CD8-positive, alpha-beta memory T cell (primary cell): ENCODE results near the gene PIK3R5. TPM values are rescaled to one million over a fixed set of nuclear protein-coding genes. Genes with fewer than 3 reads are reported as not detected.
A peak's percentile ranks its signal among the peaks of the same experiment; 100 is the strongest.

Experiments used
- CTCF ChIA-PET: fragments of 350-600 bp; sonication (Branson Sonifier 250); formaldehyde crosslinking; loops from one replicate; lab custom pipeline; 2021; ENCODE audit warnings: antibody characterized with exemption; lab: Charles Lee
- POLR2A ChIA-PET: fragments of 350-600 bp; sonication (Branson Sonifier 250); formaldehyde crosslinking; loops from one replicate; lab custom pipeline; 2021; ENCODE audit warnings: antibody characterized with exemption; lab: Charles Lee
- DNase-seq, 5 donors: peaks; one replicate each; pipeline versions ENCODE4 v3.0.0 to v3.0.0-alpha.2; 2020 to 2022; ENCODE audit warnings: mixed read lengths in 1 of 5
- H3K27ac ChIP-seq: one replicate; pipeline ENCODE4 v1.7.0; 2013; ENCODE audit warnings: low read depth, mild to moderate bottlenecking, low read length, moderate library complexity
- H3K27me3 ChIP-seq: 2 replicates; pipeline ENCODE4 v1.7.0; 2013; ENCODE audit warnings: low read length, mild to moderate bottlenecking; ENCODE audit not compliant: insufficient read depth, poor library complexity, severe bottlenecking
- H3K36me3 ChIP-seq: 2 replicates; pipeline ENCODE4 v1.7.0; 2013; ENCODE audit warnings: mild to moderate bottlenecking, low read length, moderate library complexity; ENCODE audit not compliant: insufficient read depth
- H3K4me1 ChIP-seq: 2 replicates; pipeline ENCODE4 v1.7.0; 2013; ENCODE audit warnings: mild to moderate bottlenecking, low read length, moderate library complexity; ENCODE audit not compliant: insufficient read depth
- H3K4me3 ChIP-seq: 2 replicates; pipeline ENCODE4 v1.7.0; 2013; ENCODE audit warnings: mild to moderate bottlenecking, low read length
- H3K9me3 ChIP-seq: 2 replicates; pipeline ENCODE4 v1.7.0; 2013; ENCODE audit warnings: mild to moderate bottlenecking, low read length
- H3K27ac Mint-ChIP-seq, 8 donors: one replicate each; pipeline ENCODE4 v1.8.0; 2020 to 2021; ENCODE audit warnings: mixed read lengths in 8 of 8, mild to moderate bottlenecking in 6 of 8, inconsistent platforms in 3 of 8, moderate library complexity in 3 of 8
- H3K27me3 Mint-ChIP-seq, 2 donors: one replicate each; pipeline ENCODE4 v1.8.0; 2020 to 2021; ENCODE audit warnings: mixed read lengths in 2 of 2, mild to moderate bottlenecking in 1 of 2, moderate library complexity in 1 of 2
- H3K36me3 Mint-ChIP-seq, 3 donors: one replicate each; pipeline ENCODE4 v1.8.0; 2020 to 2021; ENCODE audit warnings: mixed read lengths in 3 of 3, inconsistent platforms in 1 of 3, mild to moderate bottlenecking in 1 of 3
- H3K4me1 Mint-ChIP-seq, 3 donors: one replicate each; pipeline ENCODE4 v1.8.0; 2020 to 2021; ENCODE audit warnings: mixed read lengths in 3 of 3, inconsistent platforms in 1 of 3, mild to moderate bottlenecking in 1 of 3
- H3K4me3 Mint-ChIP-seq, 7 donors: one replicate each; pipeline ENCODE4 v1.8.0; 2020 to 2021; ENCODE audit warnings: mixed read lengths in 7 of 7, mild to moderate bottlenecking in 6 of 7, moderate library complexity in 4 of 7, inconsistent platforms in 2 of 7
- H3K9me3 Mint-ChIP-seq, 5 donors: one replicate each; pipeline ENCODE4 v1.8.0; 2020 to 2022; ENCODE audit warnings: mixed read lengths in 5 of 5, mild to moderate bottlenecking in 3 of 5, moderate library complexity in 2 of 5, inconsistent platforms in 1 of 5
- polyA plus RNA-seq: library from polyadenylated mRNA; unstranded; fragments of 300-500 nt; fragmentation: Illumina TruSeq; gene quantifications from one replicate; pipeline ENCODE4 v1.2.3, GENCODE V29; 2021
- total RNA-seq, 2 experiments: library from RNA; stranded (reverse); gene quantifications; one replicate each; pipeline ENCODE4 v1.2.3, GENCODE V29; 2021

Gene PIK3R5
- total and polyA plus RNA-seq, 3 experiments from 2014 or later, result 28.6 to 71.6 (median 30.2) TPM

DNA sequence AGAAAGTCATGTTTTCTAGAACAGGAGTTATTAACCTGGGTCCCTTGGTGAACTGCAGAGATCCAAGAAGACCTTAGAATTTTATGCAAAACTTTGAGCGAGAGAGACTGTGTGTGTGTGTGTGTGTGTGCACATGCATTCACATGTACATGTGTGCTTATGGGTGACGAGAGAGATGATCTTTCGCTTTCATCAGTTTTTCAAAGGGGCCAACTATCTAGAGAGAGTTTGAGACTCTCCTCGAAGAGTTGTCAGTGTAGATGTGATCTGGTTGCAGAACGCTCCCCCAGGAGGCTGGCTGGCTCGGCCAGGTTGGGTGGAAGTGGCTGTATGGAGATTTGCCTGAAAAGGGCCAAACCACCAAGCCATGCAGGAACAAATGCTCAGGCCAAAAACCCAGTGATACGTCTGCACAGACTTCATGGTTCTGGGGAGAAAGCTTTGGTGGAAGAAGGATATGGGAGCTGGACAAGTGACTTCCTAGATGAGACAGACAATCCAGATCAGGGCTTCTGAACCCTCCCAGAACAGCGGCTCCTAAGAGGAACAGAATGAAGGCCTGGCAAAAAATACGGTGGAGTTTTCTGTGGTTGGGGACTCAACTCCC, 6.1 kb downstream of the PIK3R5 start:
- peak overlapping the region; percentile 61 to 82 (median 78) for H3K4me3 Mint-ChIP-seq
- Histone ChIP-seq H3K36me3 (peaks cover 10% of the 10 kb centered on the region), H3K27me3 (no peaks in the 10 kb centered on the region), H3K4me1 (peaks cover 98% of the 10 kb centered on the region), H3K27ac (peak overlapping the region; percentile 6), H3K4me3 (no peak overlapping the region), H3K9me3 (no peaks in the 10 kb centered on the region)
- H3K27me3 Mint-ChIP-seq, result no peaks in the 10 kb centered on the region
- peaks cover 20 to 66% (median 38%) of the 10 kb centered on the region in 3 donors for H3K36me3 Mint-ChIP-seq
- H3K9me3 Mint-ChIP-seq, result no peaks in the 10 kb centered on the region
- CTCF ChIA-PET, result interaction anchor here (1.2 kb wide), 1 partner anchor 18 kb away, joined by 3 read pairs; no protein-coding TSS in a partner anchor
- no peak for DNase-seq
- H3K4me1 Mint-ChIP-seq, result peaks cover 92 to 98% (median 96%) of the 10 kb centered on the region in 3 donors
- POLR2A ChIA-PET, result interaction anchor here (1.3 kb wide), 1 partner anchor 19 kb away, joined by 6 read pairs; no protein-coding TSS in a partner anchor
- peak overlapping the region; percentile 86 to 99 (median 96) for H3K27ac Mint-ChIP-seq

DNA sequence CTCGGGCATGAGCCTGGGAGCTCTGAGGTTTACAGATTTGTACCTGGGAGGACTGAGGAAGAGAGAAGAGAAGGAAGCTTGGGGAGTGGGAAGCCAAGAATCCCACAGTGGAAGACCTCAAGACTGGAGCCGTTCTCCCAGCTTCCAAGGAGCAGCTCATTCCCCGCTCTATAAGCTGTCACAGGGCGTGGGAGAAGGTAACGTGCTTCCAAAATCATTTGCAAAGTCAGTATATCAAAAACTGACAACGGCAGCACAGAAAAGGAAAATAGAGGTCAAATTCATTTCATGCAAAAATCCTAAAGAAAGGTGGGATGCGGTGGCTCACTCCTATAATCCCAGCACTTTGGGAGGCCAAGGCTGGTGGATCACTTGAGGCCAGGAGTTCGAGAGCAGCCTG, 7.8 kb downstream of the PIK3R5 start:
- peaks cover 18 to 62% (median 31%) of the 10 kb centered on the region in 3 donors for H3K36me3 Mint-ChIP-seq
- no peaks in the 10 kb centered on the region for H3K9me3 Mint-ChIP-seq
- no peaks in the 10 kb centered on the region for H3K27me3 ChIP-seq
- DNase-seq, result no peak
- ChIA-PET POLR2A (interaction anchor here (1.8 kb wide), 1 partner anchor 16 kb away, joined by 4 read pairs; no protein-coding TSS in a partner anchor), CTCF (no interaction called here)
- no peak overlapping the region for H3K27ac ChIP-seq
- peaks cover 10% of the 10 kb centered on the region for H3K36me3 ChIP-seq
- H3K4me1 Mint-ChIP-seq, result peaks cover 96 to 100% (median 99%) of the 10 kb centered on the region in 3 donors
- H3K4me3 ChIP-seq, result no peak overlapping the region
- H3K9me3 ChIP-seq, result no peaks in the 10 kb centered on the region
- peak overlapping the region; percentile 92 to 99 (median 98) for H3K27ac Mint-ChIP-seq
- H3K4me3 Mint-ChIP-seq, result peak overlapping the region; percentile 46 to 86 (median 75)
- no peaks in the 10 kb centered on the region for H3K27me3 Mint-ChIP-seq
- peaks cover 98% of the 10 kb centered on the region for H3K4me1 ChIP-seq

DNA sequence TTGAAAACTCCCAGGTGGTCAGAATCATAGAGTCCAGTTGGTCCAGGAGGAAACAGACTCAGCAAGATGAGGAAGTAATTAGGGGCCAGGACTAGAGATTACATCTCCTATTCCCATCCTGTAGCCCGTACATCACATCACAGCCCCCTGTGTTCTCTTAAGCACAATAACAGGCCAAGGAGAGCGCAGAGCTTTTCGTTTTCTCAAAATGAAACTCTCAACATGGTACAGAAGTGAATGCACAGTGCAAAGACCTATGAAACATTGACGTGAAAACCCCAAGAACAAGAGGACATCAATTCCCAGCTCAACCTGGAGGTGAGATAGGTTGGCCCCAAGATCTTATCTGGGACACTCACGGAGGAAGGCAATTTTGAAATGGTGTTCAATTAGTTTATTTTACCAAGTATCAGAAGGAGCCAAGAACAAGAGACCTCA, 9.0 kb downstream of the PIK3R5 start:
- H3K36me3 ChIP-seq, result peaks cover 10% of the 10 kb centered on the region
- no peak overlapping the region for H3K27ac ChIP-seq
- H3K4me3 ChIP-seq, result no peak overlapping the region
- no peaks in the 10 kb centered on the region for H3K27me3 ChIP-seq
- Mint-ChIP-seq H3K27ac (peak overlapping the region; percentile 92 to 99 (median 98)), H3K36me3 (peaks cover 26 to 62% (median 33%) of the 10 kb centered on the region in 3 donors), H3K27me3 (no peaks in the 10 kb centered on the region), H3K4me1 (peaks cover 96 to 100% (median 99%) of the 10 kb centered on the region in 3 donors), H3K9me3 (no peaks in the 10 kb centered on the region), H3K4me3 (peak overlapping the region; percentile 42 to 91 (median 58))
- ChIA-PET POLR2A (interaction anchor here (1.8 kb wide), 1 partner anchor 14 kb away, joined by 4 read pairs; no protein-coding TSS in a partner anchor), CTCF (interaction anchor here (1.2 to 1.7 kb wide), 2 partner anchors 16 to 37 kb away, joined by 3 read pairs; no protein-coding TSS in a partner anchor)
- H3K9me3 ChIP-seq, result no peaks in the 10 kb centered on the region
- peaks cover 98% of the 10 kb centered on the region for H3K4me1 ChIP-seq
- DNase-seq, result no peak

DNA sequence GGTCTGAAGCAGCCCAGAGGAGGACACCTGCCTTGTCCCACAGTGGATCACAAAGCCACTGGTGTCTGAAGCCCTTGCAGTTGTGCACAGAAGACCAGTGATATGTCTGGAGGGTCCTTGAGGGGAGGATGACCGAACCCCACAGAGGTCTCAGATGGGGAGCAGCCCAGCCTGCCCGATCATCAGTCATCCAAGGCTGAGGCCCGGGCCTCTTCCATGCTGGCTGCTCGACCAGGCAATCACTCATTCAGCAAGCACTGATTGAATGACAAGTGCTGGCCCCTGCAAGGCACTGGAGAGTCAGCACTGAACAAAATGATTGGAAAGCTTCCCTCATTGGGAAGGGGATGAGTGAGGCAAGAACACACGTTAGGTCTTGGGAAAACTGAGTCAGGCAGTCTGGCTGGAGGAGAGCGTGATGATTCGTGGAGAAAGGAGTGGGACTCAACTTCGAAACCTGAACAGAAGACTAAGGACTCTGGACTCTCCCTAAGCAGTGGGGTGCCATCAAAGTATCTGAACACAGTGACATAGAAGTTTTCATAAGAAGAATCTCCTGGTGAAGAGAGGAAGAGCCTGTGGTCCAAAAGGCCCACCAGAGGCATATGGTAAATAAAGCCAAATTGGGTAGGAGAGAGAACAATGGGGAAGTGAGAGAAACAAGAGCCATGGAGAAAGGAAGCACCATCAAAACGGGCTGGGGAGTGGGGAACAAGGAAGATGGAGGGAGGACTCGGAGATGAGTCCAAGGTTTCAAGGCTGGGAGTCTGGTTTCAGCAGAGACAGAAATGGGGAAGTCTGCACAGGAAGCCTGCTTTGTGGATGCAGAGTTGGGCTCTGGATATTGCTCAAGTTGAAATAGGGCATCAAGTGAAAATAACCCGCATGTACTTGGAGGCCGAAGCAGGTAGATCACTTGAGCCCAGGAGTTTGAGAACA, 10.2 kb downstream of the PIK3R5 start:
- Mint-ChIP-seq H3K27ac (peak overlapping the region; percentile 92 to 99 (median 99)), H3K36me3 (peaks cover 29 to 65% (median 37%) of the 10 kb centered on the region in 3 donors), H3K4me1 (peaks cover 100% of the 10 kb centered on the region in 3 donors), H3K4me3 (peak overlapping the region; percentile 66 to 91 (median 85)), H3K9me3 (no peaks in the 10 kb centered on the region), H3K27me3 (no peaks in the 10 kb centered on the region)
- Histone ChIP-seq H3K4me1 (peaks cover 96% of the 10 kb centered on the region), H3K27ac (peak overlapping the region; percentile 39), H3K27me3 (no peaks in the 10 kb centered on the region), H3K36me3 (peaks cover 10% of the 10 kb centered on the region), H3K4me3 (no peak overlapping the region), H3K9me3 (no peaks in the 10 kb centered on the region)
- no peak for DNase-seq
- CTCF ChIA-PET, result interaction anchor here (1.2 to 1.5 kb wide), 5 partner anchors 10 to 43 kb away, joined by 3 to 9 read pairs (median 4); partner anchors contain the start of gene PIK3R5
- POLR2A ChIA-PET, result interaction anchor here (1.5 to 3.1 kb wide), 3 partner anchors 9 to 56 kb away, joined by 3 to 44 read pairs (median 22); partner anchors contain the start of gene PIK3R5

DNA sequence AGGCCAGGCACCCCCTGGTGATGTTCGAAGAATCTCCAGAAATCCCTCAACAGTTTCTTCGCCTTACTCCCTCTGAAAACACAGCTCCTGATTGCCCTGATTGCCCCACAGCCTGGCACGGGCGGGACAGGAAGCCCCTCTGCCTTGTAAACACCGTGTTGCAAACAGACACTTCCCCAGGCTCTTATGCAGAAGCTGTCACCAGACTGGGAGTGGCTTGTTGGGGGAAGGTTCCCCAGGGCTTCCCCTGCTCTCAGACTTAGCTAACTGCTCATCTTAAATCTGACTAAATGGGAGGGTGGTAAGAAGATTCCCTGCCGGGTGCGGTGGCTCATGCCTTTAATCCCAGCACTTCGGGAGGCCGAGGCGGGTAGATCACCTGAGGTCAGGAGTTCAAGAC, 11.2 kb downstream of the PIK3R5 start:
- ChIA-PET CTCF (interaction anchor here (1.2 to 2.3 kb wide), 7 partner anchors 9 to 54 kb away, joined by 3 to 12 read pairs (median 7); partner anchors contain the start of gene PIK3R5), POLR2A (interaction anchor here (0.7 to 3.1 kb wide), 6 partner anchors 10 to 55 kb away, joined by 3 to 44 read pairs (median 3); partner anchors contain the start of gene PIK3R5)
- peak; percentile 74 to 90 (median 81) for DNase-seq
- Mint-ChIP-seq H3K4me3 (peak overlapping the region; percentile 61 to 91 (median 85)), H3K27ac (peak overlapping the region; percentile 92 to 99 (median 99)), H3K36me3 (peaks cover 23 to 58% (median 33%) of the 10 kb centered on the region in 3 donors), H3K4me1 (peaks cover 100% of the 10 kb centered on the region in 3 donors), H3K9me3 (no peaks in the 10 kb centered on the region), H3K27me3 (no peaks in the 10 kb centered on the region)
- H3K4me3 ChIP-seq, result peak overlapping the region; percentile 16
- H3K36me3 ChIP-seq, result peaks cover 10% of the 10 kb centered on the region
- H3K27me3 ChIP-seq, result no peaks in the 10 kb centered on the region
- peak overlapping the region; percentile 39 for H3K27ac ChIP-seq
- H3K9me3 ChIP-seq, result no peaks in the 10 kb centered on the region
- peaks cover 95% of the 10 kb centered on the region for H3K4me1 ChIP-seq

DNA sequence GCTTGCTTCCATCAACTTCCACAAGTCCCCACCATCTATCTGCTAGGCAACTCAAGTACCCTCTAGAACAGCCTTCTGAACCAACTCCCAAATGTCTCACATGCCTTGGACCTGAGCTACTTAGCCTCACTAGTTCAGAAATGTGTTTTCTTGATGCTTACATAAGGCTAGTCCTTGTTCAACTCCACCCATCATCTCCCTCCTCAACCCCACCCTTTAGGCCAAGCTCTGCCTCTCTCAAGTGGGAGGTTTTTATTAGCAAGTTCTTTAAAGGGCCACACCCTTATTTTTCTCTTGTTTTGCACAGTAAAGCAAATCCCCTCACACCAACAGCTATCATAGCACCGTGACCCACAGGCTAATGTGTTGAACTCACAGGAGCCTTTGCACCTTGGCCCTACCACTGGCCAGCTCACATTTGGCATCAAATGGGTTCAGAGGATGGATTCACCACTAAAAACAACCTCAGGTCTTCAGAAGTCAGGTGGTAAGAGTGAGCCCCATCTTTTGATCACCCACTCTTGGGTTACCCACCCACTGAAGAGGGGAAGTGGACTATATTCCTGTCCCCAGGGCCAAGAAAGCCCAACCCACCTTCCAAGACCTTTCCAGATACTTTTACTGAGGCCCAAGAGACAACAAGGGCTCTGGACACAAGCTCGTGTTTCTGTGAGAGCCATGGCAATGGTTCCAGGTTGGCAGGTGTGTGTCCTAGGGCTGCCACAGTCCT, 12.2 kb downstream of the PIK3R5 start:
- no peaks in the 10 kb centered on the region for H3K27me3 ChIP-seq
- H3K9me3 ChIP-seq, result no peaks in the 10 kb centered on the region
- Mint-ChIP-seq H3K27me3 (no peaks in the 10 kb centered on the region), H3K27ac (peak overlapping the region; percentile 92 to 99 (median 99)), H3K4me3 (peak overlapping the region; percentile 32 to 91 (median 85)), H3K36me3 (peaks cover 21 to 50% (median 29%) of the 10 kb centered on the region in 3 donors), H3K4me1 (peaks cover 100% of the 10 kb centered on the region in 3 donors), H3K9me3 (no peaks in the 10 kb centered on the region)
- peak overlapping the region; percentile 49 for H3K27ac ChIP-seq
- peaks cover 95% of the 10 kb centered on the region for H3K4me1 ChIP-seq
- ChIA-PET CTCF (interaction anchor here (1.1 to 2.3 kb wide), 7 partner anchors 10 to 63 kb away, joined by 3 to 12 read pairs (median 5); no protein-coding TSS in a partner anchor), POLR2A (interaction anchor here (0.7 to 3.1 kb wide), 4 partner anchors 11 to 52 kb away, joined by 3 to 44 read pairs (median 12); partner anchors contain the start of gene PIK3R5)
- DNase-seq, result peak in 1 of 5 donors; percentile 47
- H3K36me3 ChIP-seq, result peaks cover 10% of the 10 kb centered on the region
- H3K4me3 ChIP-seq, result peak overlapping the region; percentile 24
